Measurements from ENCODE around the gene ETFA. TPM values are rescaled to one million over a fixed set of nuclear protein-coding genes. Genes with fewer than 3 reads are reported as not detected.
"Not testable (repeated sequence)": the region's sequence is repeated elsewhere in the genome, so short reads cannot be mapped to it uniquely, and the experiment has no call there.

ETFA gene
- total and polyA plus RNA-seq, 9 of the 15 experiments (the other 6 are each of a cell fraction or from before 2014, with no cell fraction given) = 130 to 543 (median 232) TPM

GRCh38 chr15:76296849-76297248 is 14.4 kb downstream of the ETFA start:
- ATAC-seq (no peak), DNase-seq (ENCODE audit: extremely low read depth in 1 of 4, low spot score in 3 of 4) (no peak), FAIRE-seq (no peak)
- Histone ChIP-seq H3K9ac (ENCODE audit: insufficient read depth in 1 of 2, low read depth in 2 of 2, low read length in 2 of 2) (no peak overlapping the region; a peak in 1 of 4 replicates), H3K36me3 (ENCODE audit: control insufficient read depth, insufficient read depth, low read length) (peaks cover 25% of the 10 kb centered on the region; the same call in 2 of the 3 replicates), H3K27me3 (ENCODE audit: control insufficient read depth in 2 of 2, insufficient read depth in 2 of 2, low read length in 2 of 2) (no peaks in the 10 kb centered on the region), H3K9me3 (replicated peaks; ENCODE audit: control insufficient read depth, insufficient read depth, low read depth, low read length) (no peaks in the 10 kb centered on the region), H4K20me1 (replicated peaks; ENCODE audit: control insufficient read depth, insufficient read depth, low read length) (peaks cover 34% of the 10 kb centered on the region; the same call in 1 of the 2 replicates), H2AFZ (ENCODE audit: low read depth, low read length) (no peak overlapping the region), H3K4me3 (no peak overlapping the region), H3K27ac (ENCODE audit: extremely low read depth, low read depth, low read length) (no peak overlapping the region), H3K4me2 (ENCODE audit: insufficient read depth, low read length) (no peak overlapping the region), H3K9me1 (ENCODE audit: control insufficient read depth, insufficient read depth, low read length) (peaks cover 4% of the 10 kb centered on the region), H3K4me1 (replicated peaks in 1 of 2; ENCODE audit: control insufficient read depth in 2 of 2, insufficient read depth in 2 of 2, low read length in 2 of 2) (peaks cover 0 to 2% of the 10 kb centered on the region in 2 experiments; a peak in 2 of 5 replicates), H3K79me2 (ENCODE audit: control insufficient read depth, insufficient read depth, low read length) (peaks cover 93% of the 10 kb centered on the region)
- in situ Hi-C loops (cut with MboI) (no loop called here), intact Hi-C loops (cut with micrococcal nuclease) (no loop called here)
- CTCF ChIA-PET (ENCODE audit: low intra/inter-chr PET ratio) = no interaction called here
- WGBS (ENCODE audit: insufficient coverage, low coverage, missing lambda C conversion rate) = 100% methylated on average over 1 of the region's 1 CpG
- POLR2A ChIA-PET = interaction anchor here (0.7 to 3.6 kb wide), 3 partner anchors 11 to 33 kb away, joined by 3 to 20 read pairs (median 5); no protein-coding TSS in a partner anchor
- no TSS peak for BruUV-seq (replicated peaks)
- TF ChIP-seq SPI1 (IDR thresholded peaks at IDR 0.05; ENCODE audit: borderline replicate concordance, low read depth, low read length) = peak; percentile 61; the same call in 1 of the 2 replicates
- no peak for TF ChIP-seq TRIM24 (IDR thresholded peaks at IDR 0.05)
- TF ChIP-seq POLR3A (IDR thresholded peaks at IDR 0.05; ENCODE audit: borderline replicate concordance, extremely low read depth, insufficient read depth, insufficient read length) = no peak

- H3K4me2 ChIP-seq (ENCODE audit: insufficient read depth, low read length); in situ Hi-C loops (cut with MboI); CTCF ChIA-PET (ENCODE audit: low intra/inter-chr PET ratio); H3K4me1 ChIP-seq (replicated peaks in 1 of 2; ENCODE audit: control insufficient read depth in 2 of 2, insufficient read depth in 2 of 2, low read length in 2 of 2); H3K27ac ChIP-seq (ENCODE audit: extremely low read depth, low read depth, low read length); H3K4me3 ChIP-seq; BruUV-seq (replicated peaks); H3K9ac ChIP-seq (ENCODE audit: insufficient read depth in 1 of 2, low read depth in 2 of 2, low read length in 2 of 2); DNase-seq (ENCODE audit: extremely low read depth in 1 of 4, low spot score in 3 of 4); H2AFZ ChIP-seq (ENCODE audit: low read depth, low read length); ATAC-seq; H3K9me1 ChIP-seq (ENCODE audit: control insufficient read depth, insufficient read depth, low read length); H3K27me3 ChIP-seq (ENCODE audit: control insufficient read depth in 2 of 2, insufficient read depth in 2 of 2, low read length in 2 of 2); H3K9me3 ChIP-seq (replicated peaks; ENCODE audit: control insufficient read depth, insufficient read depth, low read depth, low read length); FAIRE-seq: not testable (repeated sequence)
- Histone ChIP-seq H4K20me1 (replicated peaks; ENCODE audit: control insufficient read depth, insufficient read depth, low read length) (peaks cover 10% of the 10 kb centered on the region; the same call in 1 of the 2 replicates), H3K36me3 (ENCODE audit: control insufficient read depth, insufficient read depth, low read length) (peaks cover 42% of the 10 kb centered on the region), H3K79me2 (ENCODE audit: control insufficient read depth, insufficient read depth, low read length) (peaks cover 82% of the 10 kb centered on the region)
- WGBS (ENCODE audit: insufficient coverage, low coverage, missing lambda C conversion rate) = 92% methylated on average over 1 of the region's 1 CpG
- intact Hi-C loops (cut with micrococcal nuclease) = loop anchor here (5.0 kb wide), 1 partner anchor 38 kb away; no protein-coding TSS in a partner anchor
- POLR2A ChIA-PET = interaction anchor here (1.1 to 1.9 kb wide), 3 partner anchors 13 to 16 kb away, joined by 3 to 7 read pairs (median 5); partner anchors contain the start of gene ETFA
These were observed 16.8 kb downstream of the ETFA start for GRCh38 chr15:76294463-76294862.
